ENCODE measurements around the gene UBL4B.

GRCh38 chr1:110070282-110070669 lies 42.0 kb upstream of the UBL4B start:
- TF ChIP-seq, protein P1, sequence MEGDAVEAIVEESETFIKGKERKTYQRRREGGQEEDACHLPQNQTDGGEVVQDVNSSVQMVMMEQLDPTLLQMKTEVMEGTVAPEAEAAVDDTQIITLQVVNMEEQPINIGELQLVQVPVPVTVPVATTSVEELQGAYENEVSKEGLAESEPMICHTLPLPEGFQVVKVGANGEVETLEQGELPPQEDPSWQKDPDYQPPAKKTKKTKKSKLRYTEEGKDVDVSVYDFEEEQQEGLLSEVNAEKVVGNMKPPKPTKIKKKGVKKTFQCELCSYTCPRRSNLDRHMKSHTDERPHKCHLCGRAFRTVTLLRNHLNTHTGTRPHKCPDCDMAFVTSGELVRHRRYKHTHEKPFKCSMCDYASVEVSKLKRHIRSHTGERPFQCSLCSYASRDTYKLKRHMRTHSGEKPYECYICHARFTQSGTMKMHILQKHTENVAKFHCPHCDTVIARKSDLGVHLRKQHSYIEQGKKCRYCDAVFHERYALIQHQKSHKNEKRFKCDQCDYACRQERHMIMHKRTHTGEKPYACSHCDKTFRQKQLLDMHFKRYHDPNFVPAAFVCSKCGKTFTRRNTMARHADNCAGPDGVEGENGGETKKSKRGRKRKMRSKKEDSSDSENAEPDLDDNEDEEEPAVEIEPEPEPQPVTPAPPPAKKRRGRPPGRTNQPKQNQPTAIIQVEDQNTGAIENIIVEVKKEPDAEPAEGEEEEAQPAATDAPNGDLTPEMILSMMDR (IDR thresholded peaks at IDR 0.05), result no peak
- TF ChIP-seq POLR2A (IDR thresholded peaks at IDR 0.05), result no peak

Data from body of pancreas (tissue), 4 donors.